NCI-H446 (cell line): ENCODE results near the gene EBF3.

Source experiments
- DNase-seq, 2 experiments: peaks; one replicate each; lab custom pipeline; 2025; lab: John Stamatoyannopoulos, UW

Gene EBF3

GRCh38 chr10:129909531-129910256 is 54.4 kb downstream of the EBF3 start:
- DNase-seq: no peak

GRCh38 chr10:129909080-129909479 is 55.0 kb downstream of the EBF3 start:
- DNase-seq: no peak

GRCh38 chr10:129908406-129908805 is 55.7 kb downstream of the EBF3 start:
- no peak for DNase-seq

GRCh38 chr10:129905553-129905952 is 58.5 kb downstream of the EBF3 start:
- no peak for DNase-seq

GRCh38 chr10:129904323-129904722 is 59.8 kb downstream of the EBF3 start:
- no peak for DNase-seq

- DNase-seq: no peak
These were observed 62.6 kb downstream of the EBF3 start for GRCh38 chr10:129901389-129902006.

GRCh38 chr10:129900825-129901224 is 63.2 kb downstream of the EBF3 start:
- no peak for DNase-seq

GRCh38 chr10:129899276-129900130 is 64.6 kb downstream of the EBF3 start:
- DNase-seq: no peak

GRCh38 chr10:129898706-129899268 is 65.3 kb downstream of the EBF3 start:
- no peak for DNase-seq

- no peak for DNase-seq
These were observed 66.0 kb downstream of the EBF3 start for GRCh38 chr10:129897871-129898626.

- DNase-seq: peak in 1 of 2 experiments; percentile 60
These were observed 67.2 kb downstream of the EBF3 start for GRCh38 chr10:129896860-129897200.

- peak; percentile 12 to 64 for DNase-seq
These were observed 67.8 kb downstream of the EBF3 start for GRCh38 chr10:129896136-129896859.

- DNase-seq: no peak
These were observed 68.3 kb downstream of the EBF3 start for GRCh38 chr10:129895811-129896135.

GRCh38 chr10:129894698-129895097 is 69.4 kb downstream of the EBF3 start:
- DNase-seq: no peak

- no peak for DNase-seq
These were observed 70.7 kb downstream of the EBF3 start for GRCh38 chr10:129893104-129894089.

- DNase-seq: no peak
These were observed 71.5 kb downstream of the EBF3 start for GRCh38 chr10:129892548-129893052.

GRCh38 chr10:129891806-129892205 is 72.3 kb downstream of the EBF3 start:
- no peak for DNase-seq

GRCh38 chr10:129890170-129890569 is 73.9 kb downstream of the EBF3 start:
- no peak for DNase-seq

- no peak for DNase-seq
These were observed 75.1 kb downstream of the EBF3 start for GRCh38 chr10:129888784-129889616.
